ENCODE data around the gene WWOX. TPM values are rescaled to one million over a fixed set of nuclear protein-coding genes. Genes with fewer than 3 reads are reported as not detected.

Gene WWOX
- total and polyA plus RNA-seq, 2 of the 4 experiments (the other 2 are of a cell fraction): 2.7 to 5.4 TPM

DNA sequence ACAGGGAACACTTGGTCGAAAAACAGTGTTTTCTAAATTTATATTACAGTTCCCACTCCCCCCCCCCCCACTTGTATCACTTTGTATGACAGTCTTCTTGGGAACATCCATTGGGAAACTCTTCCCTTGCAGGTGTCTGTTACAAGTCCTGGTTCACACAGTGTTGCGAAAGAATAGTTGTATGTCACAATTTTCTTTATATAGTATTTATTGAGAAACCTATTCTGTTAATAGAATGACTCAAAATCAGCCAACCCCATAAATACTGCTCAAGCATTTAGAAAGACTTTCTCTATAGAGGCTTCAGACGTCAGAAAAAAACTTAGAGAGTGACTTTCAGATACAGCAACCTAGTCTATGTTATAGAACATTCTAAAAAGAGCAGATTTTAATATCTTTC lies 414.4 kb downstream of the WWOX start:
- H3K36me3 ChIP-seq (ENCODE audit: control insufficient read depth, insufficient read depth, low read length): no peaks in the 10 kb centered on the region
- no CpG with 5 or more reads among the region's 3 CpGs for WGBS, 2 experiments (ENCODE audit: extremely low coverage in 2 of 2, insufficient read length in 1 of 2)
- H3K4ac ChIP-seq (ENCODE audit: low read depth, low read length): no peak overlapping the region
- in situ Hi-C loops (cut with MboI; ENCODE audit: low sequenced_read_pairs): no loop called here
- TF ChIP-seq NFE2L2 (IDR thresholded peaks at IDR 0.05; ENCODE audit: low read depth, low read length): no peak
- no peak for TF ChIP-seq CEBPB (IDR thresholded peaks at IDR 0.05; ENCODE audit: low read depth, low read length)
- no peak for TF ChIP-seq BHLHE40 (IDR thresholded peaks at IDR 0.05; ENCODE audit: low read depth, low read length)
- TF ChIP-seq MAZ (IDR thresholded peaks at IDR 0.05; ENCODE audit: borderline replicate concordance, low read depth, low read length): no peak
- no peak for TF ChIP-seq FOS (IDR thresholded peaks at IDR 0.05; ENCODE audit: low read depth, low read length)
- no peak for TF ChIP-seq MAFK (IDR thresholded peaks at IDR 0.05; ENCODE audit: low read depth, low read length)
- no peak for TF ChIP-seq CHD1 (IDR thresholded peaks at IDR 0.05; ENCODE audit: low read depth, low read length)
- no peak for TF ChIP-seq SMC3 (IDR thresholded peaks at IDR 0.05; ENCODE audit: low read depth, low read length)
- no peak for TF ChIP-seq RFX5 (IDR thresholded peaks at IDR 0.05; ENCODE audit: low read depth, low read length)
- no peak for TF ChIP-seq RAD21 (IDR thresholded peaks at IDR 0.05; ENCODE audit: low read length)
- TF ChIP-seq, protein P1, sequence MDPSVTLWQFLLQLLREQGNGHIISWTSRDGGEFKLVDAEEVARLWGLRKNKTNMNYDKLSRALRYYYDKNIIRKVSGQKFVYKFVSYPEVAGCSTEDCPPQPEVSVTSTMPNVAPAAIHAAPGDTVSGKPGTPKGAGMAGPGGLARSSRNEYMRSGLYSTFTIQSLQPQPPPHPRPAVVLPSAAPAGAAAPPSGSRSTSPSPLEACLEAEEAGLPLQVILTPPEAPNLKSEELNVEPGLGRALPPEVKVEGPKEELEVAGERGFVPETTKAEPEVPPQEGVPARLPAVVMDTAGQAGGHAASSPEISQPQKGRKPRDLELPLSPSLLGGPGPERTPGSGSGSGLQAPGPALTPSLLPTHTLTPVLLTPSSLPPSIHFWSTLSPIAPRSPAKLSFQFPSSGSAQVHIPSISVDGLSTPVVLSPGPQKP (IDR thresholded peaks at IDR 0.05; ENCODE audit: borderline replicate concordance, low read depth, low read length): no peak
- no peak for TF ChIP-seq MXI1 (IDR thresholded peaks at IDR 0.05; ENCODE audit: borderline replicate concordance, low read depth, low read length)
- no peak for TF ChIP-seq RCOR1 (IDR thresholded peaks at IDR 0.05; ENCODE audit: insufficient replicate concordance, low read length)
- TF ChIP-seq, protein P2, sequence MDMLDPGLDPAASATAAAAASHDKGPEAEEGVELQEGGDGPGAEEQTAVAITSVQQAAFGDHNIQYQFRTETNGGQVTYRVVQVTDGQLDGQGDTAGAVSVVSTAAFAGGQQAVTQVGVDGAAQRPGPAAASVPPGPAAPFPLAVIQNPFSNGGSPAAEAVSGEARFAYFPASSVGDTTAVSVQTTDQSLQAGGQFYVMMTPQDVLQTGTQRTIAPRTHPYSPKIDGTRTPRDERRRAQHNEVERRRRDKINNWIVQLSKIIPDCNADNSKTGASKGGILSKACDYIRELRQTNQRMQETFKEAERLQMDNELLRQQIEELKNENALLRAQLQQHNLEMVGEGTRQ (IDR thresholded peaks at IDR 0.05; ENCODE audit: low read depth, low read length): no peak
- no peak for TF ChIP-seq POLR2A (IDR thresholded peaks at IDR 0.05; ENCODE audit: low read depth, low read length)
- TF ChIP-seq, protein P3, sequence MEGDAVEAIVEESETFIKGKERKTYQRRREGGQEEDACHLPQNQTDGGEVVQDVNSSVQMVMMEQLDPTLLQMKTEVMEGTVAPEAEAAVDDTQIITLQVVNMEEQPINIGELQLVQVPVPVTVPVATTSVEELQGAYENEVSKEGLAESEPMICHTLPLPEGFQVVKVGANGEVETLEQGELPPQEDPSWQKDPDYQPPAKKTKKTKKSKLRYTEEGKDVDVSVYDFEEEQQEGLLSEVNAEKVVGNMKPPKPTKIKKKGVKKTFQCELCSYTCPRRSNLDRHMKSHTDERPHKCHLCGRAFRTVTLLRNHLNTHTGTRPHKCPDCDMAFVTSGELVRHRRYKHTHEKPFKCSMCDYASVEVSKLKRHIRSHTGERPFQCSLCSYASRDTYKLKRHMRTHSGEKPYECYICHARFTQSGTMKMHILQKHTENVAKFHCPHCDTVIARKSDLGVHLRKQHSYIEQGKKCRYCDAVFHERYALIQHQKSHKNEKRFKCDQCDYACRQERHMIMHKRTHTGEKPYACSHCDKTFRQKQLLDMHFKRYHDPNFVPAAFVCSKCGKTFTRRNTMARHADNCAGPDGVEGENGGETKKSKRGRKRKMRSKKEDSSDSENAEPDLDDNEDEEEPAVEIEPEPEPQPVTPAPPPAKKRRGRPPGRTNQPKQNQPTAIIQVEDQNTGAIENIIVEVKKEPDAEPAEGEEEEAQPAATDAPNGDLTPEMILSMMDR (conservative IDR thresholded peaks at IDR 0.05; ENCODE audit: low read depth, low read length): no peak
- no peak overlapping the region for H2AFZ ChIP-seq (replicated peaks; ENCODE audit: low read length, poor library complexity)
- no peak overlapping the region for H4K5ac ChIP-seq (ENCODE audit: low read depth, low read length)
- H3K9me3 ChIP-seq (ENCODE audit: control insufficient read depth, insufficient read depth, low read length): peaks cover 13% of the 10 kb centered on the region
- H3K23ac ChIP-seq (ENCODE audit: low read depth, low read length): no peak overlapping the region
- ATAC-seq (ENCODE audit: low read depth) (no peak), DNase-seq (no peak)
- intact Hi-C loops (cut with micrococcal nuclease): no loop called here
- no peak overlapping the region for H2AK5ac ChIP-seq (ENCODE audit: low read depth, low read length)
- no TSS peak for BruUV-seq (replicated peaks)
- dilution Hi-C loops (cut with HindIII; ENCODE audit: low sequenced_read_pairs, unreplicated experiment): no loop called here
- no peak overlapping the region for H3K14ac ChIP-seq (replicated peaks; ENCODE audit: low read depth, low read length)
- no peak overlapping the region for H4K91ac ChIP-seq (ENCODE audit: insufficient read depth, low read depth, low read length)
- H2BK120ac ChIP-seq (ENCODE audit: low read depth, low read length): no peak overlapping the region
- no peaks in the 10 kb centered on the region for H3K79me1 ChIP-seq (ENCODE audit: low read depth in 1 of 2, low read length in 2 of 2)
- ChIA-PET CTCF (no interaction called here), POLR2A (ENCODE audit: unreplicated experiment) (no interaction called here)
- no peak overlapping the region for H2AK9ac ChIP-seq (replicated peaks; ENCODE audit: low read depth, low read length, poor library complexity)
- no peak overlapping the region for H3K4me3 ChIP-seq (ENCODE audit: insufficient read depth, low read depth, low read length)
- no peaks in the 10 kb centered on the region for H3K4me1 ChIP-seq (ENCODE audit: control insufficient read depth, insufficient read depth, low read length)
- no peaks in the 10 kb centered on the region for H3K9me1 ChIP-seq (ENCODE audit: insufficient read depth, low read length)
- no peak overlapping the region for H2BK20ac ChIP-seq (ENCODE audit: low read depth, low read length)
- no peak overlapping the region for H2BK15ac ChIP-seq (ENCODE audit: low read depth, low read length)
- no peak overlapping the region for H3K18ac ChIP-seq (ENCODE audit: low read depth, low read length)
- H3K9ac ChIP-seq (ENCODE audit: low read depth, low read length): no peak overlapping the region
- no peak overlapping the region for H3K27ac ChIP-seq (ENCODE audit: insufficient read depth, low read length)
- H3K27me3 ChIP-seq (ENCODE audit: control insufficient read depth, insufficient read depth, low read length): no peaks in the 10 kb centered on the region
- H3K4me2 ChIP-seq (ENCODE audit: low read depth, low read length): no peak overlapping the region
- H4K20me1 ChIP-seq (ENCODE audit: insufficient read depth, low read length): no peaks in the 10 kb centered on the region
- no peak overlapping the region for H4K8ac ChIP-seq (ENCODE audit: low read depth in 2 of 2, low read length in 2 of 2)
- no peak overlapping the region for H2BK5ac ChIP-seq (ENCODE audit: low read depth, low read length, poor library complexity, severe bottlenecking)
- no peak overlapping the region for H3K56ac ChIP-seq (ENCODE audit: extremely low read depth, insufficient read depth, low read length)
